NT2/D1 (cell line): ENCODE data around the gene LEMD3.

Experiments
- DNase-seq: peaks from one replicate; pipeline ENCODE4 v3.0.0-alpha.2; 2011; ENCODE audit warnings: low read depth, low spot score
- H3K27me3 ChIP-seq: 2 replicates; pipeline ENCODE4 v1.6.0; 2011; ENCODE audit warnings: mild to moderate bottlenecking; ENCODE audit not compliant: insufficient read length, insufficient read depth
- H3K36me3 ChIP-seq: 2 replicates; pipeline ENCODE4 v1.6.1; 2011; ENCODE audit warnings: mild to moderate bottlenecking, low read length, mixed read lengths; ENCODE audit not compliant: insufficient read depth, insufficient read length
- H3K4me1 ChIP-seq: 2 replicates; pipeline ENCODE4 v1.5.1; 2011; ENCODE audit not compliant: insufficient read depth, insufficient read length
- H3K4me3 ChIP-seq: 2 replicates; pipeline ENCODE4 v1.5.1; 2011; ENCODE audit warnings: low read depth; ENCODE audit not compliant: insufficient read length
- H3K9ac ChIP-seq: 2 replicates; pipeline ENCODE4 v1.6.0; 2011; ENCODE audit warnings: low read depth; ENCODE audit not compliant: insufficient read length
- H3K9me3 ChIP-seq: 2 replicates; pipeline ENCODE4 v1.5.1; 2011; ENCODE audit warnings: mild to moderate bottlenecking, low read length; ENCODE audit not compliant: insufficient read depth
- SUZ12 ChIP-seq: IDR thresholded peaks from 2 replicates; pipeline ENCODE4 v1.6.1; 2011; ENCODE audit not compliant: insufficient read length, insufficient read depth; ENCODE audit errors: extremely low read depth
- YY1 ChIP-seq: IDR thresholded peaks from 2 replicates; pipeline ENCODE4 v1.6.1; 2011; ENCODE audit not compliant: insufficient read length, insufficient read depth
- ZNF274 ChIP-seq: IDR thresholded peaks from 2 replicates; pipeline ENCODE4 v1.6.1; 2011; ENCODE audit warnings: mild to moderate bottlenecking, low read depth, low read length

The LEMD3 gene

DNA sequence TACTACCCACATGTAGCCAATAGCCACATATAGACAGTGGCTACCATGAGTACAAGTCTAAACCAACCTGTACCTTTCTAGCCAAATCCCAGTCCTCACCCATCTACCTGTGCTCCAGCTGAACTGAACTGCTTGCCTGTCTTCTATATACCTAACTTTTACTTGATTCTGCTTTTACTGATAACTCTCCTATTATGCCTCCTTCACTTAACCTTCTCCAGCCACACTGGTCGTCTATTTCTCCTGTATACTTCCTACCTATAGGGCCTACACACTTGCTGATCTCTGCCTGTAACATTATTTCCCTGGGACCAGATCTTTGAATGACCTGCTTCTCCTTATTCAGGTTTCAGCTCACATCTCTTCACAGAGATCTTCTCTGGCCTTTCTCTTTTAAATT, 83.1 kb downstream of the LEMD3 start:
- H3K36me3 ChIP-seq = peaks cover 3% of the 10 kb centered on the region

GRCh38 chr12:65257986-65258385, 88.6 kb downstream of the LEMD3 start:
- no peak for DNase-seq
- TF ChIP-seq YY1 (no peak), SUZ12 (no peak), ZNF274 (no peak)
- H3K4me3 ChIP-seq = no peak overlapping the region
- no peak overlapping the region for H3K9ac ChIP-seq
- no peaks in the 10 kb centered on the region for H3K36me3 ChIP-seq
- H3K4me1 ChIP-seq = no peaks in the 10 kb centered on the region
- H3K27me3 ChIP-seq = no peaks in the 10 kb centered on the region
- no peaks in the 10 kb centered on the region for H3K9me3 ChIP-seq

More for the DNA sequence above, 83.1 kb downstream of the LEMD3 start:
- H3K9ac ChIP-seq = no peak overlapping the region
- H3K4me1 ChIP-seq = no peaks in the 10 kb centered on the region
- H3K27me3 ChIP-seq = no peaks in the 10 kb centered on the region
- DNase-seq = no peak
- no peaks in the 10 kb centered on the region for H3K9me3 ChIP-seq
- TF ChIP-seq SUZ12 = no peak
- no peak for TF ChIP-seq YY1
- TF ChIP-seq ZNF274 = no peak
- H3K4me3 ChIP-seq = no peak overlapping the region

- TF ChIP-seq ZNF274 = no peak
- no peak for TF ChIP-seq SUZ12
- no peak for TF ChIP-seq YY1
- no peak overlapping the region for H3K9ac ChIP-seq
- H3K4me3 ChIP-seq = no peak overlapping the region
- no peaks in the 10 kb centered on the region for H3K36me3 ChIP-seq
- H3K9me3 ChIP-seq = no peaks in the 10 kb centered on the region
- H3K27me3 ChIP-seq = no peaks in the 10 kb centered on the region
- DNase-seq = no peak
- no peaks in the 10 kb centered on the region for H3K4me1 ChIP-seq
Observed at GRCh38 chr12:65259501-65259900, 90.1 kb downstream of the LEMD3 start.

- no peak for TF ChIP-seq SUZ12
- TF ChIP-seq ZNF274 = no peak
- no peak for TF ChIP-seq YY1
- DNase-seq = no peak
- Histone ChIP-seq H3K9me3 (no peaks in the 10 kb centered on the region), H3K4me3 (no peak overlapping the region), H3K9ac (no peak overlapping the region), H3K36me3 (no peaks in the 10 kb centered on the region), H3K27me3 (no peaks in the 10 kb centered on the region), H3K4me1 (no peaks in the 10 kb centered on the region)
Observed at GRCh38 chr12:65263777-65264176, 94.4 kb downstream of the LEMD3 start.

DNA sequence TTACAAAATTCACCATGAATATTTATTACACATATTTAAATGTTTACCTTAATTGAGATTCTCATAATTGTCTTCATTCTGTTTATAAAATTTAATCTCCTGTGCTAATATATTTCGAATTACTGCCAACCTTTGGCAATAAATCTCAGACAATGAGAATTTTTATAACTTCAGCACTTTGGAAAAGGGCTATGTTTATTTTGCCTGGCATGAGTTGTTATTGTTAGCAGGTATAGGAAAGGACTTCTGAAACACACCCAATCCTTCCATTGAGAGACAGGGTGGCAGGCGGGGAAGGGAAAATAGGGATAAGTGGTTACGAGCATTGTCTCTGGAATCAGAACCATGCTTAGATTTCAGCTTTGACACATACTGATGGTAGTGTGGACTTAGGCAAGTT, 97.0 kb downstream of the LEMD3 start:
- H3K4me1 ChIP-seq = no peaks in the 10 kb centered on the region
- H3K9me3 ChIP-seq = no peaks in the 10 kb centered on the region
- no peak overlapping the region for H3K9ac ChIP-seq
- no peak for DNase-seq
- no peaks in the 10 kb centered on the region for H3K27me3 ChIP-seq
- no peaks in the 10 kb centered on the region for H3K36me3 ChIP-seq
- TF ChIP-seq ZNF274 (no peak), YY1 (no peak), SUZ12 (no peak)
- H3K4me3 ChIP-seq = no peak overlapping the region

GRCh38 chr12:65269603-65270002, 100.2 kb downstream of the LEMD3 start:
- Histone ChIP-seq H3K36me3 (no peaks in the 10 kb centered on the region), H3K4me3 (no peak overlapping the region), H3K9ac (no peak overlapping the region), H3K27me3 (no peaks in the 10 kb centered on the region), H3K4me1 (no peaks in the 10 kb centered on the region), H3K9me3 (no peaks in the 10 kb centered on the region)
- TF ChIP-seq SUZ12 = no peak
- no peak for TF ChIP-seq ZNF274
- TF ChIP-seq YY1 = no peak
- no peak for DNase-seq

DNA sequence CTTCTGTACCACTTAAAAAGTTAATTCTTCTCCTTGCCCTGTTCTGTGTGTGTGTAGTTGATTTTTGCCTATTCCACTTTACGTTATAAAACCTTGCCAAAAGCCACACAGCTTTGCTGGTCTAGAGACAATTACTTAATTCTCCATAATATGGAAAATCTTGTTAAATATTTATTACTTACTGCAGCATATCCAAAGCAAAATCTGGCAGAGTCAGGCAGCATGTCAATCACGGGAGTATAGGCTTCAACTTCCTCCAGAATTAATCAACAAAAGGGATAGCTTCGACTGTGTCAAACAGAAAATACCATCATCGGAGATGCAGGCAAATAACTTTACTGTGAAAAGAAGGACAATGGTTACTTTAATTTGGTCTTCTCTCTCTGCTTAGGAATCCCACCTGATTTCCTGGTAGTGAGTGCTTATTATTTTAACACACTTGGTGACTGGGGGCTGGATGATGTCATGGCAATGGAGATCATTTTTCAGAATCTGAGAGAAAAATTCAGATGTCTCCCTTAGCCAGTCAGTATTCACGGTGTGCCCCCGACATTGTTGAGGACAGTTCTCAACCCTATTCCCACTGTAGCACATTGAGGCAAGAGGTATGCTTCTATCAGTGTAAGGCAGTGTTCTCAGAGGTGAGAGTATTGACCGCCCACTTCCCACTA, 105.4 kb downstream of the LEMD3 start:
- Histone ChIP-seq H3K9ac (no peak overlapping the region), H3K27me3 (peaks cover 25% of the 10 kb centered on the region), H3K9me3 (no peaks in the 10 kb centered on the region), H3K4me3 (no peak overlapping the region), H3K4me1 (no peaks in the 10 kb centered on the region), H3K36me3 (no peaks in the 10 kb centered on the region)
- no peak for DNase-seq
- no peak for TF ChIP-seq ZNF274
- no peak for TF ChIP-seq SUZ12
